ENCODE results near the gene ADK.

The ADK gene

DNA sequence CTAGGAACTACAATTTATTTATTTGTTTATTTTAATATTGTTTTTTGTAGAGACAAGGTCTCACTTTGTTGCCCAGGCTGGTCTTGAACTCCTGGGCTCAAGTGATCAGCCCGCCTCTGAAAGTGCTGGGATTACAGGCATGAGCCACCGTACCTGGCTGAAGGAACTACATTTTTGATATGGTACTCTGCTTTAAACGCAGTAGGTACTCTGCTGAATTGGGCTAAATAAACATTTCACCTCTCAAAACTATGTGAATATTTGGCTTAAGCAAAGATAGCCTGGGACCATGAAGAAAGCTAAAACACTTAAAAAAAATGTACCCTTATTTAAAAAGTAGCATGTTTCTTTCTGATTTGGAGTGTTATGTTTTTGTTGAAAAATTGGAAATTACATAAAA is 138.2 kb downstream of the ADK start:
- Histone ChIP-seq H4K20me1 (ENCODE audit: insufficient read depth) (no peaks in the 10 kb centered on the region), H3K4me2 (no peak overlapping the region), H3K27me3 (ENCODE audit: insufficient read depth, low read depth) (no peaks in the 10 kb centered on the region), H3K27ac (no peak overlapping the region), H3K4me3 (IDR thresholded peaks at IDR 0.05; ENCODE audit: insufficient read depth, low read depth, low read length) (no peak overlapping the region), H3K79me2 (ENCODE audit: insufficient read depth, low read depth) (no peaks in the 10 kb centered on the region), H3K9ac (no peak overlapping the region), H3K4me1 (ENCODE audit: low read depth, poor library complexity, severe bottlenecking) (peaks cover 22% of the 10 kb centered on the region), H3K36me3 (ENCODE audit: insufficient read depth) (no peaks in the 10 kb centered on the region), H2AFZ (ENCODE audit: low read depth) (no peak overlapping the region)
- TF ChIP-seq, protein P1, sequence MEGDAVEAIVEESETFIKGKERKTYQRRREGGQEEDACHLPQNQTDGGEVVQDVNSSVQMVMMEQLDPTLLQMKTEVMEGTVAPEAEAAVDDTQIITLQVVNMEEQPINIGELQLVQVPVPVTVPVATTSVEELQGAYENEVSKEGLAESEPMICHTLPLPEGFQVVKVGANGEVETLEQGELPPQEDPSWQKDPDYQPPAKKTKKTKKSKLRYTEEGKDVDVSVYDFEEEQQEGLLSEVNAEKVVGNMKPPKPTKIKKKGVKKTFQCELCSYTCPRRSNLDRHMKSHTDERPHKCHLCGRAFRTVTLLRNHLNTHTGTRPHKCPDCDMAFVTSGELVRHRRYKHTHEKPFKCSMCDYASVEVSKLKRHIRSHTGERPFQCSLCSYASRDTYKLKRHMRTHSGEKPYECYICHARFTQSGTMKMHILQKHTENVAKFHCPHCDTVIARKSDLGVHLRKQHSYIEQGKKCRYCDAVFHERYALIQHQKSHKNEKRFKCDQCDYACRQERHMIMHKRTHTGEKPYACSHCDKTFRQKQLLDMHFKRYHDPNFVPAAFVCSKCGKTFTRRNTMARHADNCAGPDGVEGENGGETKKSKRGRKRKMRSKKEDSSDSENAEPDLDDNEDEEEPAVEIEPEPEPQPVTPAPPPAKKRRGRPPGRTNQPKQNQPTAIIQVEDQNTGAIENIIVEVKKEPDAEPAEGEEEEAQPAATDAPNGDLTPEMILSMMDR (conservative IDR thresholded peaks at IDR 0.05; ENCODE audit: low read depth, low read length) = no peak

DNA sequence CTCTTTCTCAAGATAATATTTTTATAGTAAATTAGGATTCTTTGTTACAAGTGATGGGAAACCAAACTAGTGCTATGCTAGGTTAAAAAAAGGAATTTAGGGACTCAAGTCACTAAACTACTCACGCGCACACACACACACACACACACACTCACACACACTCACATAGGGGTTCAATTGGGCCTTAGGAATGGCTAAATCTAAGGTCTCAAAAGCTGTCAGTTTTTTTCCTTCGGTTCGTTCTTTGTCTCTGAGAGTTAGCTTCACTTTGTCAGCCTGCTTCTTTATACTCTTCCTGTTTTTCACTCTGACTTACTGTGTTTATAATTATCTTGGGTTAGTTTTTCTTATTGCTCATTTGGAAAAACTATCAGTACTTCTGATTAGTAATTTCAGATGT is 138.9 kb downstream of the ADK start:
- H2AFZ ChIP-seq (ENCODE audit: low read depth) = no peak overlapping the region
- TF ChIP-seq, protein P1 (conservative IDR thresholded peaks at IDR 0.05; ENCODE audit: low read depth, low read length) = no peak
- no peak overlapping the region for H3K9ac ChIP-seq
- no peaks in the 10 kb centered on the region for H3K79me2 ChIP-seq (ENCODE audit: insufficient read depth, low read depth)
- H3K27me3 ChIP-seq (ENCODE audit: insufficient read depth, low read depth) = no peaks in the 10 kb centered on the region
- H3K4me2 ChIP-seq = no peak overlapping the region
- H3K27ac ChIP-seq = no peak overlapping the region
- no peak overlapping the region for H3K4me3 ChIP-seq (IDR thresholded peaks at IDR 0.05; ENCODE audit: insufficient read depth, low read depth, low read length)
- H3K4me1 ChIP-seq (ENCODE audit: low read depth, poor library complexity, severe bottlenecking) = peaks cover 25% of the 10 kb centered on the region
- H4K20me1 ChIP-seq (ENCODE audit: insufficient read depth) = no peaks in the 10 kb centered on the region
- H3K36me3 ChIP-seq (ENCODE audit: insufficient read depth) = no peaks in the 10 kb centered on the region

DNA sequence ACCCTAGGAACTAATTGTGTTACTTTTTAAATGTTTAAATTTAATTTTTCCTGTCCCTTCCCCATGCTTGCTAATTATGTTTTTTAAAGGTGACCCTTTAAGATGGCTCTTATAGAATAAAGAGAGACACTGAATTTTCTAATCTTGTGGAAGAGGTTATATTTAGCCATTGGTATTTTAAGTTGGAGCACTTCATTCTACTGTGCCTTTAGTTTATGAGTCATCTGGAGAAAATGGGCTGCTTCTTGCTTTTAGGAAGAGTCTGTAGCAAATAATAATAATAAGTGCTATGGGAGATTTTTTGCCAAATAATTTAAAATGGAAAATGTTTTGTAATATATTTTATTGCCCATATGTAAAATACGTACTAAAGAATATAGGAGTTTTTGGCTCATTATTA is 139.7 kb downstream of the ADK start:
- H2AFZ ChIP-seq (ENCODE audit: low read depth) = no peak overlapping the region
- no peak overlapping the region for H3K4me2 ChIP-seq
- no peaks in the 10 kb centered on the region; the same call in 1 of the 2 replicates for H3K79me2 ChIP-seq (ENCODE audit: insufficient read depth, low read depth)
- H3K4me3 ChIP-seq (IDR thresholded peaks at IDR 0.05; ENCODE audit: insufficient read depth, low read depth, low read length) = no peak overlapping the region
- H3K9ac ChIP-seq = no peak overlapping the region
- H3K27ac ChIP-seq = no peak overlapping the region
- H3K27me3 ChIP-seq (ENCODE audit: insufficient read depth, low read depth) = no peaks in the 10 kb centered on the region
- no peaks in the 10 kb centered on the region for H4K20me1 ChIP-seq (ENCODE audit: insufficient read depth)
- peaks cover 25% of the 10 kb centered on the region for H3K4me1 ChIP-seq (ENCODE audit: low read depth, poor library complexity, severe bottlenecking)
- TF ChIP-seq, protein P1 (conservative IDR thresholded peaks at IDR 0.05; ENCODE audit: low read depth, low read length) = no peak
- no peaks in the 10 kb centered on the region for H3K36me3 ChIP-seq (ENCODE audit: insufficient read depth)

DNA sequence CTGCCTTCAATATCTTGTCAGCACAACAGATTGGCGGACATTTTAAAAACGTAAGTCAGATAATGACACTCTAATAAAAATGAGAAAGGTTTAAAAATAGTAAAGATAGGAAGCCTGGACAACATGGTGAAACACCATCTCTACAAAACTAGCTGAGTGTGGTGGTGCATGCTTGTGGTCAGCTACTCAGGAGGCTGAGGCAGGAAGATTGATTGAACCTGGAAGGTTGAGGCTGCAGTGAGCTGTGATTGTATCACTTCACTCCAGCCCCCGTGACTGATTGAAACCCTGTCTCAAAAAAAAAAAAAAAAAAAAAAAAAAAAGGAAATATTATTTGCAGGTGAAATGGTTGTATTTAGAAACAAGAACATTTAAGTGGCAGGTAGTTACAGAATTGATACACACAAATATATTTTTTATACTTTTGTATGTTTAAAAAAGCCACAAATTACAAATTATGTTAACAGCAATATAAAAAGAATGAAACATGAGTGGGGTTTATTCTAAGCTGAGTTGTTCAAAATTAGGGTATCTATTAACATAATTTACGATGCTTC is 141.9 kb downstream of the ADK start:
- H4K20me1 ChIP-seq (ENCODE audit: insufficient read depth) = no peaks in the 10 kb centered on the region
- no peak overlapping the region for H3K9ac ChIP-seq
- H3K36me3 ChIP-seq (ENCODE audit: insufficient read depth) = no peaks in the 10 kb centered on the region
- TF ChIP-seq, protein P1 (conservative IDR thresholded peaks at IDR 0.05; ENCODE audit: low read depth, low read length) = no peak
- H2AFZ ChIP-seq (ENCODE audit: low read depth) = no peak overlapping the region
- no peaks in the 10 kb centered on the region; the same call in 1 of the 2 replicates for H3K79me2 ChIP-seq (ENCODE audit: insufficient read depth, low read depth)
- H3K4me2 ChIP-seq = peak overlapping the region; percentile 76
- H3K27ac ChIP-seq = peak overlapping the region; percentile 24; the same call in 1 of the 2 replicates
- peaks cover 25% of the 10 kb centered on the region for H3K4me1 ChIP-seq (ENCODE audit: low read depth, poor library complexity, severe bottlenecking)
- H3K27me3 ChIP-seq (ENCODE audit: insufficient read depth, low read depth) = no peaks in the 10 kb centered on the region
- H3K4me3 ChIP-seq (IDR thresholded peaks at IDR 0.05; ENCODE audit: insufficient read depth, low read depth, low read length) = no peak overlapping the region
